Pancreas (tissue), 10 donors: ENCODE results near the gene SUPT4H1. TPM values are rescaled to one million over a fixed set of nuclear protein-coding genes. Genes with fewer than 3 reads are reported as not detected.

Experiments
- ATAC-seq, 4 donors: fragments of 200-7000 bp; cut with Tn5 transposase; one replicate each; pipeline versions ENCODE4 v1.8.0 to v1.9.1; 2020; ENCODE audit warnings: mild to moderate bottlenecking in 4 of 4, moderate library complexity in 4 of 4
- DNase-seq, 6 donors: peaks; one replicate each; pipeline ENCODE4 v3.0.0-alpha.2; 2020
- FAIRE-seq: peaks from 2 replicates; lab custom pipeline; 2012; peaks lifted over from hg19 to GRCh38; lab: Jason Lieb, UNC
- H3K27ac ChIP-seq, 4 donors: fragments of 200-600 bp; sonication (generic); 1 replicate in 3 of 4; 2 replicates in 1 of 4; pipeline versions ENCODE4 v1.5.0 to v1.8.0; 2020
- H3K27me3 ChIP-seq, 4 donors: fragments of 200-600 bp; one replicate each; pipeline ENCODE4 v1.8.0; 2021
- H3K36me3 ChIP-seq, 3 donors: fragments of 200-600 bp; sonication (generic) in 1 of 3; one replicate each; pipeline versions ENCODE4 v1.5.0 to v1.8.0; 2020 to 2021
- H3K4me1 ChIP-seq, 3 donors: fragments of 200-600 bp; one replicate each; pipeline ENCODE4 v1.8.0; 2021
- H3K4me3 ChIP-seq, 4 donors: fragments of 200-600 bp; sonication (generic) in 2 of 4; one replicate each; pipeline versions ENCODE4 v1.5.0 to v1.8.0; 2020 to 2021
- H3K9me3 ChIP-seq, 4 donors: fragments of 200-600 bp; one replicate each; pipeline ENCODE4 v1.8.0; 2021
- WGBS, 2 donors: extraction: QIAGEN DNeasy Blood & Tissue Kit; methylation state at CpG; one replicate each; pipeline ENCODE4 v1.1.7; 2013; 5-methylcytosine and 5-hydroxymethylcytosine counted together
- intact Hi-C, 3 donors: fragments of 100-400 bp; cut with DNase I; formaldehyde crosslinking; loops; one replicate each; pipeline versions ENCODE4 v1.11.1 to v1.14.2; 2022
- polyA plus RNA-seq, 2 donors: library from polyadenylated mRNA; stranded (reverse); fragments of 200-250 nt; gene quantifications; one replicate each; pipeline ENCODE4 v1.2.3, GENCODE V29; 2013
- total RNA-seq, 6 donors: library from RNA; stranded (reverse); fragmentation: NEBNext Ultra II Directional in 4 of 6; extraction: Animal tissue kit (Norgen Biotek cat#: 25700) in 4 of 6; gene quantifications; one replicate each; pipeline versions ENCODE4 v1.2.1 to v1.2.4, GENCODE V29; 2021 to 2023
- TF ChIP-seq, protein P1 (sequence below), 4 donors: fragments of 200-600 bp; sonication (generic) in 3 of 4; IDR thresholded peaks; one replicate each; pipeline versions ENCODE4 v1.5.0 to v1.8.0; 2021; ENCODE audit warnings: antibody characterized with exemption in 4 of 4
- donor health status: healthy with polysubstance abuse.
- donor health status: DM: no; HTN: no; CAD: no; lungs with moderate emphysema.
- donor health status: DM: no; HTN: no; CAD: no.
- donor health status: control.
- donor health status: control.
- donor health status: Bipolar disorder and iron deficiency.
- donor health status: DM: yes; HTN: yes; CAD: no.
- donor health status: DM: no; HTN: no; CAD: no.
- donor health status: DM: no; HTN: no; CAD: no.
- donor health status: DM: yes; HTN: yes; CAD: no.

SUPT4H1 gene
- total and polyA plus RNA-seq, 8 donors, result 14.1 to 43.7 (median 27.1) TPM

DNA sequence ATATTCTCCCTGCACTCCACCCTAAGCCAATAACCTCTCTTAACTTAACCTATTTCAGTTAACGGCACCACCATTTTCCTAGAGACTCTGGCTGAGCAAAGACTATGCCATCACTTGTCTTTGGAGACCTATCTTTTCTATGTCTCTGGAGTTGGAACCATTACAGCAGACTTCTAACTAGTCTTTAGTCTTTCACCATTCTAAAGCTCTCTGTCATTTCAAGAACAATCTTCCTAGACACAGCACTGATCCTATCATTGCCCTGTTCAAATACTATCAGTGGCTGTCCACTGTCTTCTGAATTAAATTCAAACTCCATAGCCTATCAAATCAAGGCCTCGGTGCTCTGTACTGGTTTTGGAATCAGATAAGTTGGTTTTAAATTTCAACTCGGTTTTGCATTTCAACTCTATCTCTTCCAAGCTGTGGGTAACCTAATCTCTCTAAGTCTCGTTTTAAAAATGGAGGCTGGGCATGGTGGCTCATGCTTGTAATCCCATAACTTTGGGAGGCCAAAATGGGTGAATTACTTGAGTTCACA, 33.4 kb upstream of the SUPT4H1 start:
- 39 to 44% methylated on average over 4 of the region's 4 CpGs for WGBS, 2 donors
- no peaks in the 10 kb centered on the region for H3K36me3 ChIP-seq
- peaks cover 39 to 71% (median 60%) of the 10 kb centered on the region in 3 donors for H3K4me1 ChIP-seq
- no peak for DNase-seq
- H3K27me3 ChIP-seq, result no peaks in the 10 kb centered on the region
- TF ChIP-seq, protein P1, sequence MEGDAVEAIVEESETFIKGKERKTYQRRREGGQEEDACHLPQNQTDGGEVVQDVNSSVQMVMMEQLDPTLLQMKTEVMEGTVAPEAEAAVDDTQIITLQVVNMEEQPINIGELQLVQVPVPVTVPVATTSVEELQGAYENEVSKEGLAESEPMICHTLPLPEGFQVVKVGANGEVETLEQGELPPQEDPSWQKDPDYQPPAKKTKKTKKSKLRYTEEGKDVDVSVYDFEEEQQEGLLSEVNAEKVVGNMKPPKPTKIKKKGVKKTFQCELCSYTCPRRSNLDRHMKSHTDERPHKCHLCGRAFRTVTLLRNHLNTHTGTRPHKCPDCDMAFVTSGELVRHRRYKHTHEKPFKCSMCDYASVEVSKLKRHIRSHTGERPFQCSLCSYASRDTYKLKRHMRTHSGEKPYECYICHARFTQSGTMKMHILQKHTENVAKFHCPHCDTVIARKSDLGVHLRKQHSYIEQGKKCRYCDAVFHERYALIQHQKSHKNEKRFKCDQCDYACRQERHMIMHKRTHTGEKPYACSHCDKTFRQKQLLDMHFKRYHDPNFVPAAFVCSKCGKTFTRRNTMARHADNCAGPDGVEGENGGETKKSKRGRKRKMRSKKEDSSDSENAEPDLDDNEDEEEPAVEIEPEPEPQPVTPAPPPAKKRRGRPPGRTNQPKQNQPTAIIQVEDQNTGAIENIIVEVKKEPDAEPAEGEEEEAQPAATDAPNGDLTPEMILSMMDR (IDR thresholded peaks at IDR 0.05), result no peak
- intact Hi-C loops, result no loop called here
- H3K9me3 ChIP-seq, result no peaks in the 10 kb centered on the region
- FAIRE-seq, result no peak
- no peak overlapping the region for H3K27ac ChIP-seq
- no peak overlapping the region for H3K4me3 ChIP-seq
- ATAC-seq, result no peak

DNA sequence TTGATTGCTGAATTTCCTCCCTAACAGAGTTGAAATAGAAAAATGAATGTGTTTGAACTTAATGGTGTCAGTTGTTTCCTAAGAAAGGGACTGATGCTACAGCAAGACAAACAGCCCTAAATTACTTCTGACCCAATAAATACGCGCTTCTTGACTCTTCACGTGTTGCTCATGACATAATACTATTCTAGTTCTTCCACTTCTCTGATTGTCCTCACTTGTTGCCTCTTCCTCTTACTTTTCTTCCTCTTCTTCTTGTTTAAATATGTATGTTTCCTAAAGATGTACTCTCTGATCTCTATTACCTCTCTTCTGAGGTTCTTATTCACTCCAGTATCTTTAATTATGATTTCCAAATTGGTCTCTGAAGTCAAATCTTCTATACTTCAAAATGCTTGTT, 32.9 kb upstream of the SUPT4H1 start:
- no peak overlapping the region for H3K4me3 ChIP-seq
- ATAC-seq (no peak), DNase-seq (no peak), FAIRE-seq (no peak)
- intact Hi-C loops, result no loop called here
- H3K36me3 ChIP-seq, result no peaks in the 10 kb centered on the region
- TF ChIP-seq, protein P1 (IDR thresholded peaks at IDR 0.05), result no peak
- H3K4me1 ChIP-seq, result peaks cover 39 to 75% (median 65%) of the 10 kb centered on the region in 3 donors
- no peaks in the 10 kb centered on the region for H3K9me3 ChIP-seq
- no peaks in the 10 kb centered on the region for H3K27me3 ChIP-seq
- H3K27ac ChIP-seq, result no peak overlapping the region
- 82 to 83% methylated on average over 3 of the region's 3 CpGs for WGBS, 2 donors

- no peaks in the 10 kb centered on the region for H3K36me3 ChIP-seq
- no peak for DNase-seq
- peaks cover 39 to 77% (median 61%) of the 10 kb centered on the region in 3 donors for H3K4me1 ChIP-seq
- FAIRE-seq, result no peak
- peak in 1 of 4 donors; percentile 48 for ATAC-seq
- intact Hi-C loops, result no loop called here
- no peaks in the 10 kb centered on the region for H3K27me3 ChIP-seq
- 64 to 72% methylated on average over 4 of the region's 4 CpGs for WGBS, 2 donors
- H3K27ac ChIP-seq, result peak overlapping the region in 2 of 4 donors; percentile 1 to 39
- TF ChIP-seq, protein P1 (IDR thresholded peaks at IDR 0.05), result no peak
- no peaks in the 10 kb centered on the region for H3K9me3 ChIP-seq
- H3K4me3 ChIP-seq, result no peak overlapping the region
These were observed 32.0 kb upstream of the SUPT4H1 start for GRCh38 chr17:58383892-58384462.

DNA sequence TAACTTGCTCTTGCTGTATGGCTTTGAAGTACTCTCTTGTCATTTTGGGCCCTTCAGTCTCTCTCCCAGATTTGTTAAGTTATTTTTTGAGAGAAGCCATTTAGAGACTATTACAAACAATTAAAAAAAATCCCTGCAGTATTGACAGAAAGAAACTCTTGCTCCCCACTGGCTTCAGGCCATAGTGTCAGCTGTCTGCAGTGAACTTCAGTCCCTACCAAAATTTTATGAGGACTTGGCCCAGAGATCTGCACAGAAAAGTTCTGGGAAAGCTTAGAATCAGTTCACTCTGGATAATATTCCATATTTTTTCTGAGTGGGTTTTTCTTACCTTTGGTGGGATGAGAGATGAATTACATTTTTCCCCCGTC, 30.9 kb upstream of the SUPT4H1 start:
- TF ChIP-seq, protein P1 (IDR thresholded peaks at IDR 0.05), result no peak
- FAIRE-seq, result no peak
- intact Hi-C loops, result no loop called here
- WGBS, 2 donors, result 88 to 97% methylated on average over 1 of the region's 1 CpG
- peak overlapping the region in 3 of 4 donors; percentile 17 to 51 (median 26) for H3K27ac ChIP-seq
- H3K36me3 ChIP-seq, result no peaks in the 10 kb centered on the region
- H3K27me3 ChIP-seq, result no peaks in the 10 kb centered on the region
- peaks cover 37 to 65% (median 55%) of the 10 kb centered on the region in 3 donors for H3K4me1 ChIP-seq
- no peak overlapping the region for H3K4me3 ChIP-seq
- no peak for ATAC-seq
- no peak for DNase-seq
- no peaks in the 10 kb centered on the region for H3K9me3 ChIP-seq
